Measurements from ENCODE around the gene USP8.
"Not testable (repeated sequence)": the region's sequence is repeated elsewhere in the genome, so short reads cannot be mapped to it uniquely, and the experiment has no call there.

The USP8 gene

DNA sequence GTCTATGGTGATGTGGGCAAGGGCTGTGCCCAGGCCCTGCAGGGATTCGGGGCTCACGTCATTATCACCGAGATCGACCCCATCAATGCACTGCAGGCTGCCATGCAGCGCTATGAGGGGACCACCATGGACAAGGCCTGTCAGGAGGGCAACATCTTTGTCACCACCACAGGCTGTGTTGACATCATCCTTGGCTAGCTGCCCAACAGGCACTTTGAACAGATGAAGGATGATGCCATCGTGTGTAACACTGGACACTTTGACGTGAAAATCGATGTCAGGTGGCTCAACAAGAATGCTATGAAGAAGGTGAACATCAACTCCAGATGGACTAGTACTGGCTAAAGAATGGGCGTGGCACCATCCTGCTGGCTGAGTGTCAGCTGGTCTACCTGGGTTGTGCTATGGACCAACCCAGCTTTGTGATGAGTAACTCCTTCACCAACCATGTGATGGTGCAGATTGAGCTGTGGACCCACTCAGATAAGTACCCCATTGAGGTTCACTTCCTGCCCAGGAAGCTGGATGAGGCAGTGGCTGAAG lies 6.1 kb upstream of the USP8 start:
- H3K4me3 ChIP-seq (ENCODE audit: low read depth, low read length): no peak overlapping the region
- no peak for DNase-seq (ENCODE audit: low read depth)
- TF ChIP-seq, protein P1, sequence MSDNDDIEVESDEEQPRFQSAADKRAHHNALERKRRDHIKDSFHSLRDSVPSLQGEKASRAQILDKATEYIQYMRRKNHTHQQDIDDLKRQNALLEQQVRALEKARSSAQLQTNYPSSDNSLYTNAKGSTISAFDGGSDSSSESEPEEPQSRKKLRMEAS (IDR thresholded peaks at IDR 0.05; ENCODE audit: low read depth, low read length): no peak
- no peak for TF ChIP-seq MYC (IDR thresholded peaks at IDR 0.05; ENCODE audit: low read depth, low read length)
- TF ChIP-seq POLR2A (IDR thresholded peaks at IDR 0.05; ENCODE audit: extremely low read depth, insufficient read length): no peak
- no peak for TF ChIP-seq CTCF (IDR thresholded peaks at IDR 0.05; ENCODE audit: low read depth, low read length)

DNA sequence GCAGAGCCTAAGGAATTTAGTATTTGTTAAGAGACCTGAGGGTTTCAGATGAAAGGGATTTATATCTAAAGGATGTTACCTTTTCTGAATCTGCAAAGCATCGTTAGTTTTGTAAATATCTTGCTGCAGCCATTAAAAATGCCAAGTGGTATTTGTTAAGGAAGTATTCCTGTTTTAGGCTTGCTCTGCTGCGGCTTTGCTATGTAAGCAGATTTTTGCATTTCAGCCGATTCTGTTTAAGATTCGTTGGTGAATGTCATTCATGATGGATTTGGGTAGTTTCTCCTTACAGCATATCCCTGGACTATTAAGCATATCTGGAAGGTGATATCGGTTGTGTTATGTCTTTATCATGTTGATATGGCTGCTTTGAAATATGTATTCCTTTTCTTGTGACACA lies 1.0 kb downstream of the USP8 start:
- DNase-seq (ENCODE audit: low read depth): peak; percentile 19
- TF ChIP-seq CTCF (IDR thresholded peaks at IDR 0.05; ENCODE audit: low read depth, low read length) (no peak), POLR2A (IDR thresholded peaks at IDR 0.05; ENCODE audit: extremely low read depth, insufficient read length) (no peak), MYC (IDR thresholded peaks at IDR 0.05; ENCODE audit: low read depth, low read length) (no peak)
- TF ChIP-seq, protein P1 (IDR thresholded peaks at IDR 0.05; ENCODE audit: low read depth, low read length): no peak
- peak overlapping the region; percentile 97 for H3K4me3 ChIP-seq (ENCODE audit: low read depth, low read length)

GRCh38 chr15:50425678-50426246 lies 1.6 kb downstream of the USP8 start:
- not testable (repeated sequence) for DNase-seq (ENCODE audit: low read depth)
- peak overlapping the region; percentile 97 for H3K4me3 ChIP-seq (ENCODE audit: low read depth, low read length)

GRCh38 chr15:50426428-50426827 lies 2.2 kb downstream of the USP8 start:
- peak overlapping the region; percentile 97 for H3K4me3 ChIP-seq (ENCODE audit: low read depth, low read length)
- no peak for DNase-seq (ENCODE audit: low read depth)
- no peak for TF ChIP-seq POLR2A (IDR thresholded peaks at IDR 0.05; ENCODE audit: extremely low read depth, insufficient read length)
- no peak for TF ChIP-seq CTCF (IDR thresholded peaks at IDR 0.05; ENCODE audit: low read depth, low read length)
- TF ChIP-seq, protein P1 (IDR thresholded peaks at IDR 0.05; ENCODE audit: low read depth, low read length): no peak
- TF ChIP-seq MYC (IDR thresholded peaks at IDR 0.05; ENCODE audit: low read depth, low read length): no peak

- no peak overlapping the region for H3K4me3 ChIP-seq (ENCODE audit: low read depth, low read length)
- TF ChIP-seq MYC (IDR thresholded peaks at IDR 0.05; ENCODE audit: low read depth, low read length) (no peak), CTCF (IDR thresholded peaks at IDR 0.05; ENCODE audit: low read depth, low read length) (no peak), POLR2A (IDR thresholded peaks at IDR 0.05; ENCODE audit: extremely low read depth, insufficient read length) (no peak)
- TF ChIP-seq, protein P1 (IDR thresholded peaks at IDR 0.05; ENCODE audit: low read depth, low read length): no peak
Observed at GRCh38 chr15:50431204-50431603, 7.0 kb downstream of the USP8 start.

DNA sequence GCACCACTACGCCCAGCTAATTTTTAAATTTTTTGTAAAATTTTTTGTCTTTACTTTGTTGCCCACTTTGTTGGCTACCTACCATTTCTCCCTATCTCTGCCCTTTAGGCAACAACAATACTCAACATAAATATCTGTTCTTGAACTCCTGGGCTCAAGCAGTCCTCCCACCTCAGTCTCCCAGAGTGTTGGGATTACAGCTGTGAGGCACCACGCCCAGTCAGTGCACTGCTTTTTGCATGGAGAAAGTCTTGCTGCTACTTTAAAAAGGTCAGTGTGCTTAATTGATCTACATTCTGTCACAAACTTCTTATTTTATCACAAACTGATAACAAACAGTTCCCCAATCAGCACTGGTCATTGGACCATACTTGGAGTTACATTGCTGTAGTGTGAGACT lies 8.0 kb downstream of the USP8 start:
- no peak overlapping the region for H3K4me3 ChIP-seq (ENCODE audit: low read depth, low read length)
- no peak for TF ChIP-seq CTCF (IDR thresholded peaks at IDR 0.05; ENCODE audit: low read depth, low read length)
- TF ChIP-seq, protein P1 (IDR thresholded peaks at IDR 0.05; ENCODE audit: low read depth, low read length): no peak
- no peak for TF ChIP-seq POLR2A (IDR thresholded peaks at IDR 0.05; ENCODE audit: extremely low read depth, insufficient read length)
- no peak for TF ChIP-seq MYC (IDR thresholded peaks at IDR 0.05; ENCODE audit: low read depth, low read length)
- DNase-seq (ENCODE audit: low read depth): no peak

More at GRCh38 chr15:50431204-50431603, 7.0 kb downstream of the USP8 start:
- DNase-seq (ENCODE audit: low read depth): no peak
